HepG2 (cell line): ENCODE results near the gene PRCD. TPM values are rescaled to one million over a fixed set of nuclear protein-coding genes. Genes with fewer than 3 reads are reported as not detected.

Source experiments
- DR1 ChIP-seq: sonication (generic); formaldehyde crosslinking; IDR thresholded peaks from 2 replicates; pipeline ENCODE4 v1.8.0; 2021; ENCODE audit warnings: mild to moderate bottlenecking, missing genetic modification reagents, inconsistent platforms
- ESRRA ChIP-seq: sonication (generic); formaldehyde crosslinking; IDR thresholded peaks from 2 replicates; pipeline ENCODE4 v1.5.1; 2020; ENCODE audit warnings: mild to moderate bottlenecking, low read depth, missing genetic modification reagents
- FOXO4 ChIP-seq: sonication (generic); formaldehyde crosslinking; conservative IDR thresholded peaks from 2 replicates; pipeline ENCODE4 v1.8.1; 2023; ENCODE audit warnings: missing genetic modification reagents
- GABPB1 ChIP-seq: IDR thresholded peaks from 2 replicates; pipeline ENCODE4 v1.6.1; 2016; ENCODE audit warnings: mild to moderate bottlenecking, missing genetic modification reagents, moderate library complexity, missing compliant biosample characterization
- HNRNPUL1 ChIP-seq: fragments of 200-400 bp; formaldehyde crosslinking; IDR thresholded peaks from 2 replicates; pipeline ENCODE4 v1.6.1; 2017; ENCODE audit warnings: low read depth, mild to moderate bottlenecking, low read length, moderate library complexity
- POLR2AphosphoS2 ChIP-seq: IDR thresholded peaks from 2 replicates; pipeline ENCODE4 v1.6.1; 2011; ENCODE audit warnings: low read depth, low read length, improper control_type of control experiment
- REPIN1 ChIP-seq: sonication (generic); formaldehyde crosslinking; IDR thresholded peaks from 2 replicates; pipeline ENCODE4 v1.8.0; 2022; ENCODE audit warnings: missing genetic modification reagents, low read depth, mild to moderate bottlenecking, borderline replicate concordance
- TERF1 ChIP-seq: sonication (generic); formaldehyde crosslinking; IDR thresholded peaks from 2 replicates; pipeline ENCODE4 v1.8.0; 2022; ENCODE audit warnings: mild to moderate bottlenecking, missing genetic modification reagents, moderate library complexity
- TOE1 ChIP-seq: sonication (generic); formaldehyde crosslinking; IDR thresholded peaks from 2 replicates; pipeline ENCODE4 v1.4.0; 2020; ENCODE audit warnings: mild to moderate bottlenecking, missing genetic modification reagents
- TSC22D2 ChIP-seq: sonication (generic); formaldehyde crosslinking; IDR thresholded peaks from 2 replicates; pipeline ENCODE4 v1.5.1; 2020; ENCODE audit warnings: missing genetic modification reagents, mild to moderate bottlenecking, borderline replicate concordance
- ZBTB44 ChIP-seq: sonication (generic); formaldehyde crosslinking; IDR thresholded peaks from 2 replicates; pipeline ENCODE4 v1.4.0; 2020; ENCODE audit warnings: missing genetic modification reagents
- ZMAT3 ChIP-seq: sonication (generic); formaldehyde crosslinking; conservative IDR thresholded peaks from 2 replicates; pipeline ENCODE4 v1.7.0; 2021; ENCODE audit warnings: missing genetic modification reagents
- ZNF280B ChIP-seq: sonication (generic); formaldehyde crosslinking; IDR thresholded peaks from 2 replicates; pipeline ENCODE4 v1.5.0; 2020; ENCODE audit warnings: missing genetic modification reagents, mild to moderate bottlenecking, borderline replicate concordance
- ZNF33B ChIP-seq: sonication (generic); formaldehyde crosslinking; IDR thresholded peaks from 2 replicates; pipeline ENCODE4 v1.5.1; 2020; ENCODE audit warnings: mild to moderate bottlenecking, missing genetic modification reagents
- ZNF382 ChIP-seq: sonication (generic); formaldehyde crosslinking; IDR thresholded peaks from 2 replicates; pipeline ENCODE4 v1.5.0; 2020; ENCODE audit warnings: missing genetic modification reagents, mild to moderate bottlenecking, borderline replicate concordance
- ZNF567 ChIP-seq: sonication (generic); formaldehyde crosslinking; IDR thresholded peaks from 2 replicates; pipeline ENCODE4 v1.8.1; 2023; ENCODE audit warnings: mild to moderate bottlenecking, missing genetic modification reagents, borderline replicate concordance
- ZNF775 ChIP-seq: sonication (generic); formaldehyde crosslinking; IDR thresholded peaks from 2 replicates; pipeline ENCODE4 v1.4.0; 2020; ENCODE audit warnings: missing genetic modification reagents, mild to moderate bottlenecking, moderate library complexity, borderline replicate concordance
- ZSCAN29 ChIP-seq: sonication (generic); formaldehyde crosslinking; conservative IDR thresholded peaks from 2 replicates; pipeline ENCODE4 v1.4.0; 2020; ENCODE audit warnings: mild to moderate bottlenecking, missing genetic modification reagents
- polyA plus RNA-seq, 8 experiments: library from polyadenylated mRNA; depleted of rRNA in 3 of 8; stranded (reverse) in 7 of 8; unstranded in 1 of 8; fragments of >200 nt; fragmentation: Illumina TruSeq in 4 of 8; extraction: Trizol in 4 of 8; gene quantifications; 2 replicates each; pipeline versions ENCODE4 v1.2.1 to v1.2.3, GENCODE V29; 2011 to 2016; ENCODE audit warnings: low read depth in 4 of 8, missing spikeins in 1 of 8, mixed read lengths in 1 of 8; ENCODE audit not compliant: insufficient read depth in 1 of 8
- total RNA-seq, 5 experiments: library from RNA; depleted of rRNA; stranded (reverse); fragments of >200 nt; fragmentation: Illumina TruSeq; extraction: Trizol; gene quantifications; 2 replicates each; pipeline ENCODE4 v1.2.3, GENCODE V29; 2016; ENCODE audit warnings: low read depth in 1 of 5

PRCD gene
- total and polyA plus RNA-seq, 2 of the 13 experiments (the other 11 are each of a cell fraction or from before 2014, with no cell fraction given), result 0.51 TPM; not detected in 1

GRCh38 chr17:76557368-76558197 is 17.7 kb downstream of the PRCD start (continued):
- peak; percentile 55; the same call in 1 of the 2 replicates for TF ChIP-seq FOXO4 (CRISPR knock-in tag)
- peak; percentile 86 for TF ChIP-seq GABPB1 (CRISPR knock-in tag)
- TF ChIP-seq ZNF382 (CRISPR knock-in tag), result no peak
- no peak for TF ChIP-seq HNRNPUL1
- TF ChIP-seq ZNF33B, result 0 out of 2 replicates have a peak, but pooled peaks have one; percentile 34
- peak; percentile 98 for TF ChIP-seq DR1 (CRISPR knock-in tag)
- TF ChIP-seq ZNF567 (CRISPR knock-in tag), result peak; percentile 98
- TF ChIP-seq ESRRA (CRISPR knock-in tag), result no peak
- 0 out of 2 replicates have a peak, but pooled peaks have one; percentile 83 for TF ChIP-seq ZNF775 (CRISPR knock-in tag)
- no peak for TF ChIP-seq TERF1 (CRISPR knock-in tag)
- TF ChIP-seq ZSCAN29 (CRISPR knock-in tag), result peak; percentile 48; the same call in 1 of the 2 replicates
- TF ChIP-seq ZBTB44 (CRISPR knock-in tag), result peak; percentile 83
- peak; percentile 90; the same call in 1 of the 2 replicates for TF ChIP-seq TSC22D2
- 0 out of 2 replicates have a peak, but pooled peaks have one; percentile 62 for TF ChIP-seq ZMAT3 (CRISPR knock-in tag)
- TF ChIP-seq POLR2AphosphoS2, result peak; percentile 38; the same call in 1 of the 2 replicates
- peak; percentile 90; the same call in 1 of the 2 replicates for TF ChIP-seq TOE1
- peak; percentile 68; the same call in 1 of the 2 replicates for TF ChIP-seq ZNF280B (CRISPR knock-in tag)
- peak; percentile 99 for TF ChIP-seq REPIN1 (CRISPR knock-in tag)
